ENCODE results near the gene RELL2. TPM values are rescaled to one million over a fixed set of nuclear protein-coding genes. Genes with fewer than 3 reads are reported as not detected.
A peak's percentile ranks its signal among the peaks of the same experiment; 100 is the strongest.

Gene RELL2
- total and polyA plus RNA-seq, 2 experiments from 2014 or later: 2.1 to 2.8 TPM

DNA sequence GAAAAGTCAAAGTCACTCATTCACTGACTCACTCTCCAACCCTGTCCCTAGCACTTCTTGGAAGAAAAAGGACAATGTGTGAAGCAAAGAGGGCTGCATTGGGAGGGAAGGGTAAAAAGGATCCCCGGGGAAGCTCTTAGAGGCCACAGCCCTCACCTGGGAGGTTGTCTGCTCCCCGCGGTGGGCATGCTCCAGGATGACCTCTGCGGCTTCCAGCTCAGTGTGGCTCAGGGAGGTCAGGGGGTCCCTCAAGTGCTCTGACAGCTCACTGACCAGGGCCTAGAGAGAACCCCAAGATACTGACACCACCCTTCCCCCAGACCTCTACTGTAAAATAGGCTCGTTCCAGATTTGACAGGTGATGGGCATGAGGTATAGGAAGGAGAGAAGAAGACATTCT, 10.4 kb downstream of the RELL2 start:
- H3F3A ChIP-seq (ENCODE audit: insufficient read depth): peaks cover 17% of the 10 kb centered on the region; the same call in 1 of the 2 replicates
- no peaks in the 10 kb centered on the region for H3K27me3 ChIP-seq (replicated peaks; ENCODE audit: insufficient read depth)
- no peak overlapping the region for H3K4me3 ChIP-seq
- peaks cover 5% of the 10 kb centered on the region; the same call in 1 of the 2 replicates for H3K36me3 ChIP-seq (ENCODE audit: low read depth)
- H3K9ac ChIP-seq: no peak overlapping the region
- in situ Hi-C loops (cut with MboI): no loop called here
- H3K27ac ChIP-seq: no peak overlapping the region
- H4K20me1 ChIP-seq (ENCODE audit: insufficient read depth): no peaks in the 10 kb centered on the region
- H2AFZ ChIP-seq: no peak overlapping the region
- peaks cover 2% of the 10 kb centered on the region; the same call in 1 of the 2 replicates for H3K4me1 ChIP-seq (ENCODE audit: insufficient read depth)
- 91 to 92% methylated on average over 5 of the region's 5 CpGs for WGBS, 2 experiments (ENCODE audit: low coverage in 1 of 2, low lambda C conversion rate in 2 of 2, missing lambda C conversion rate in 2 of 2)
- H3K79me2 ChIP-seq (ENCODE audit: insufficient read depth): peaks cover 5% of the 10 kb centered on the region
- DNase-seq: no peak
- TF ChIP-seq EZH2phosphoT487 (IDR thresholded peaks at IDR 0.05; ENCODE audit: insufficient read depth, low read depth): no peak
- no peak for TF ChIP-seq EZH2 (IDR thresholded peaks at IDR 0.05; ENCODE audit: insufficient read depth, poor library complexity, severe bottlenecking)
- H3K9me2 ChIP-seq (ENCODE audit: insufficient read depth): no peaks in the 10 kb centered on the region
- H3K4me2 ChIP-seq (ENCODE audit: unreplicated experiment): no peak overlapping the region
- no peaks in the 10 kb centered on the region for H3K9me3 ChIP-seq (ENCODE audit: low read depth)

DNA sequence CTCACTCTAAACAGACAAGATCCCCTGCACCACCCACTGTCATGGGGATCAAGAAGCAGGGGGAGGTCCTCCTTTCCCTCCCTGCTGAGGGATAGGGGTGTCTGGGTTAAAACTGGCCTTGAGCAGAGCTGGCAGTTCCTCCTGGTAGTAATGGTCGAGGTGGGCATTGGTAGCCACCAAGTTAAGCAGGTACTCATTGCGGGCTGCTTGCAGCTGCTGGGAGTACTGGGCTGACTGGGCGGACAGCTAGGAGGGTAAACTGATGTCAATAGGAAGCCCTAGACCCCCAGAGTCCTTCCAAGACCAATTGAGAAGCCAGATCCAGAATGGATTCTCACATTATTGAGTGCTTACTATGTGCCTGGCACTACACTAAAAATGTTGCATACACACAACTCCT, 11.1 kb downstream of the RELL2 start:
- Histone ChIP-seq H3K27me3 (replicated peaks; ENCODE audit: insufficient read depth) (no peaks in the 10 kb centered on the region), H3K9ac (no peak overlapping the region), H3K4me3 (no peak overlapping the region), H3K4me2 (ENCODE audit: unreplicated experiment) (no peak overlapping the region), H3K4me1 (ENCODE audit: insufficient read depth) (no peaks in the 10 kb centered on the region), H4K20me1 (ENCODE audit: insufficient read depth) (no peaks in the 10 kb centered on the region), H3K9me2 (ENCODE audit: insufficient read depth) (no peaks in the 10 kb centered on the region), H3K27ac (no peak overlapping the region), H2AFZ (no peak overlapping the region), H3K9me3 (ENCODE audit: low read depth) (no peaks in the 10 kb centered on the region), H3K79me2 (ENCODE audit: insufficient read depth) (peaks cover 5% of the 10 kb centered on the region), H3F3A (ENCODE audit: insufficient read depth) (peaks cover 13% of the 10 kb centered on the region; the same call in 1 of the 2 replicates), H3K36me3 (ENCODE audit: low read depth) (peaks cover 5% of the 10 kb centered on the region; the same call in 1 of the 2 replicates)
- DNase-seq: no peak
- WGBS, 2 experiments (ENCODE audit: low coverage in 1 of 2, low lambda C conversion rate in 2 of 2, missing lambda C conversion rate in 2 of 2): 89% methylated on average over 3 of the region's 3 CpGs
- in situ Hi-C loops (cut with MboI): no loop called here
- TF ChIP-seq EZH2phosphoT487 (IDR thresholded peaks at IDR 0.05; ENCODE audit: insufficient read depth, low read depth) (no peak), EZH2 (IDR thresholded peaks at IDR 0.05; ENCODE audit: insufficient read depth, poor library complexity, severe bottlenecking) (no peak)

DNA sequence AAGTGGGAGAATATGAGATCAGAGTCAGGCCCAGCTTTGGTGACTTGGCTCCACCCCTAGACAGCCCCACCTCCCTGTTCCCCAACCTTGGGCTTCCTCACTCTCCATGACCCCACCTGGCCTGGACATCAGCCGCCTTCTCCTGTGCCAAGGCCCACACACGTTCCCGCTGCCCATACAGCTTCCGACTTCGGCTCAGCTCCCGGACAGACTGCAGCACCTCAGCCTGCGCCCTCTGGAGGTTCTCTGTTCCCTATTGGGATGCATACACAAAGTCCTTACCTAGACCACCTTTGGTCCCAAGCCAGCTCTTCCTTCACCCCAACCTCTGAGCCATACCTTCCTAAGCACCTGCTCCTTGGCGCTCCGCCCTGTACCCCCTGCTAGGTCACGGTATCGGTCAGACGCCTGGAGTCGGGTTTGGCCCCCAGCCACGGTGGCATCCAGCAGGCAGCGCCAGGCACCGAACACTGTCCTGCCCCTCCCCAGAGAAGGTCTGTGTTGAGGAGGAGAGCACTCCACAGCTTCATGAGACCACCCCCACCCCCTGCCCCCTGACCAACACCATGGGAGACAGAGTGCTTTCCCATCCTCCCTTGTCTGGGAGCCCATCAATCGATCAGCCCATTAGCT, 12.4 kb downstream of the RELL2 start:
- Histone ChIP-seq H3K9me3 (ENCODE audit: low read depth) (no peaks in the 10 kb centered on the region), H4K20me1 (ENCODE audit: insufficient read depth) (no peaks in the 10 kb centered on the region), H3K27ac (no peak overlapping the region), H3K4me3 (no peak overlapping the region), H2AFZ (no peak overlapping the region), H3K9me2 (ENCODE audit: insufficient read depth) (no peaks in the 10 kb centered on the region), H3K79me2 (ENCODE audit: insufficient read depth) (peaks cover 5% of the 10 kb centered on the region), H3K4me2 (ENCODE audit: unreplicated experiment) (no peak overlapping the region), H3F3A (ENCODE audit: insufficient read depth) (peaks cover 8% of the 10 kb centered on the region; the same call in 1 of the 2 replicates), H3K9ac (no peak overlapping the region), H3K4me1 (ENCODE audit: insufficient read depth) (peaks cover 6% of the 10 kb centered on the region; the same call in 1 of the 2 replicates), H3K36me3 (ENCODE audit: low read depth) (peaks cover 5% of the 10 kb centered on the region; the same call in 1 of the 2 replicates), H3K27me3 (replicated peaks; ENCODE audit: insufficient read depth) (no peaks in the 10 kb centered on the region)
- TF ChIP-seq EZH2 (IDR thresholded peaks at IDR 0.05; ENCODE audit: insufficient read depth, poor library complexity, severe bottlenecking) (no peak), EZH2phosphoT487 (IDR thresholded peaks at IDR 0.05; ENCODE audit: insufficient read depth, low read depth) (no peak)
- in situ Hi-C loops (cut with MboI): no loop called here
- WGBS, 2 experiments (ENCODE audit: low coverage in 1 of 2, low lambda C conversion rate in 2 of 2, missing lambda C conversion rate in 2 of 2): 95 to 97% methylated on average over 14 to 17 of the region's 17 CpGs
- no peak for DNase-seq

DNA sequence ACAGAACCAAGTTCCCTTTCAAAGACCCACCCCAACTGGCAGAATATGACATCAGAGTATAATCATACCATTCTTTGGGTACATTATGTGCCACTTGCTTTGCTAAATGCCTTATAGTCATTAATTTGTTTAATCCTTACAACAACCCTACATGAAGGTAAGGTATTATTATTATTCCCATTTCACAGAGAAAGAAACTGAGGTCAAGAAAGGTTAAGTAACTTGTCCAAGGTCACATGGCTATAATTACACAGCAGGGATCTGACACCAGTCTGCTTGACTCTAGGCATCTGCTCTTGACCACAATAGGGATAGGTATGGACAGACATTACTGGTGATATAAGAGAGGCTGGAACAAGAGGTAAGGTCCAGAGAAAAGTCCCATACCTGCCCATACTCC, 13.2 kb downstream of the RELL2 start:
- Histone ChIP-seq H3K36me3 (ENCODE audit: low read depth) (peaks cover 5% of the 10 kb centered on the region; the same call in 1 of the 2 replicates), H2AFZ (no peak overlapping the region), H3K4me1 (ENCODE audit: insufficient read depth) (peaks cover 12% of the 10 kb centered on the region), H3K79me2 (ENCODE audit: insufficient read depth) (peaks cover 5% of the 10 kb centered on the region), H3F3A (ENCODE audit: insufficient read depth) (peaks cover 8% of the 10 kb centered on the region; the same call in 1 of the 2 replicates), H3K4me3 (peak overlapping the region; percentile 92), H3K27me3 (replicated peaks; ENCODE audit: insufficient read depth) (no peaks in the 10 kb centered on the region), H3K9me2 (ENCODE audit: insufficient read depth) (no peaks in the 10 kb centered on the region), H3K9ac (no peak overlapping the region), H3K4me2 (ENCODE audit: unreplicated experiment) (no peak overlapping the region), H3K27ac (no peak overlapping the region), H3K9me3 (ENCODE audit: low read depth) (no peaks in the 10 kb centered on the region), H4K20me1 (ENCODE audit: insufficient read depth) (no peaks in the 10 kb centered on the region)
- DNase-seq: no peak
- TF ChIP-seq EZH2 (IDR thresholded peaks at IDR 0.05; ENCODE audit: insufficient read depth, poor library complexity, severe bottlenecking) (no peak), EZH2phosphoT487 (IDR thresholded peaks at IDR 0.05; ENCODE audit: insufficient read depth, low read depth) (no peak)
- in situ Hi-C loops (cut with MboI): no loop called here

Measured in GM23248 (cell line).